ENCODE data around the gene MAPRE3. TPM values are rescaled to one million over a fixed set of nuclear protein-coding genes. Genes with fewer than 3 reads are reported as not detected.

MAPRE3 gene
- total RNA-seq, 2 experiments from 2014 or later = 3.4 to 4.5 TPM

DNA sequence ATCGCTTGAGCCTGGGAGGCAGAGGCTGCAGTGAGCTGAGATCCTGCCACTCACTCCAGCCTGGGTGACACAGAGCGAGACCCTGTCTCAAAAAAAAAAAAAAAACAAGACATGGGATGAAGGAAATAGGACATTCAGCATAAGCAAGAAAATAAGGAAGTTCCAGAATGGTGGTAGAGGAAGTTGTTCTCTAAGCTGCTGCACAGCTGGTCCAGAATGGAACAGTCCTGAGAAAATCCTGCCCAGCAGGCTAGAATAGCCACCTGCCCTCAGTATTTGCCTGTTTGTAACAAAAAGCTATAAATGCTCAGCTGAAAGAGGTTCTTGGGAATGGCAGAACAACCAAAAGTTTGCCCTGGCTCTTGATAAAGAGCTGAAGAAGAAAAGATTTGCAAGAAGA, 11.1 kb upstream of the MAPRE3 start:
- Mint-ChIP-seq H3K36me3 (ENCODE audit: low read depth) (no peaks in the 10 kb centered on the region), H3K27me3 (peaks cover 54% of the 10 kb centered on the region), H3K4me3 (no peak overlapping the region), H3K4me1 (ENCODE audit: low read depth) (no peaks in the 10 kb centered on the region), H3K27ac (no peak overlapping the region), H3K9me3 (no peaks in the 10 kb centered on the region)
- intact Hi-C loops (cut with DNase I, micrococcal nuclease) = no loop called here
- no peaks in the 10 kb centered on the region for H3K36me3 ChIP-seq (ENCODE audit: insufficient read depth, low read length)
- no peak for ATAC-seq (ENCODE audit: poor library complexity)
- peaks cover 7 to 10% of the 10 kb centered on the region in 2 experiments for H3K27me3 ChIP-seq (ENCODE audit: control insufficient read depth in 1 of 2, insufficient read depth in 2 of 2, low read length in 2 of 2)
- TF ChIP-seq, protein P1, sequence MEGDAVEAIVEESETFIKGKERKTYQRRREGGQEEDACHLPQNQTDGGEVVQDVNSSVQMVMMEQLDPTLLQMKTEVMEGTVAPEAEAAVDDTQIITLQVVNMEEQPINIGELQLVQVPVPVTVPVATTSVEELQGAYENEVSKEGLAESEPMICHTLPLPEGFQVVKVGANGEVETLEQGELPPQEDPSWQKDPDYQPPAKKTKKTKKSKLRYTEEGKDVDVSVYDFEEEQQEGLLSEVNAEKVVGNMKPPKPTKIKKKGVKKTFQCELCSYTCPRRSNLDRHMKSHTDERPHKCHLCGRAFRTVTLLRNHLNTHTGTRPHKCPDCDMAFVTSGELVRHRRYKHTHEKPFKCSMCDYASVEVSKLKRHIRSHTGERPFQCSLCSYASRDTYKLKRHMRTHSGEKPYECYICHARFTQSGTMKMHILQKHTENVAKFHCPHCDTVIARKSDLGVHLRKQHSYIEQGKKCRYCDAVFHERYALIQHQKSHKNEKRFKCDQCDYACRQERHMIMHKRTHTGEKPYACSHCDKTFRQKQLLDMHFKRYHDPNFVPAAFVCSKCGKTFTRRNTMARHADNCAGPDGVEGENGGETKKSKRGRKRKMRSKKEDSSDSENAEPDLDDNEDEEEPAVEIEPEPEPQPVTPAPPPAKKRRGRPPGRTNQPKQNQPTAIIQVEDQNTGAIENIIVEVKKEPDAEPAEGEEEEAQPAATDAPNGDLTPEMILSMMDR (IDR thresholded peaks at IDR 0.05) = no peak
- no peak overlapping the region for H3K4me3 ChIP-seq (ENCODE audit: low read length)
- no peak for DNase-seq
- no peak overlapping the region for H3K27ac ChIP-seq (ENCODE audit: low read depth in 1 of 2, low read length in 2 of 2)
- POLR2A ChIA-PET = no interaction called here
- CTCF ChIA-PET = interaction anchor here (0.7 to 6.7 kb wide), 5 partner anchors 26 to 724 kb away, joined by 3 to 56 read pairs (median 4); no protein-coding TSS in a partner anchor
- peaks cover 5% of the 10 kb centered on the region for H3K4me1 ChIP-seq (ENCODE audit: insufficient read depth, low read length)
- no peaks in the 10 kb centered on the region for H3K9me3 ChIP-seq (ENCODE audit: control insufficient read depth in 1 of 2, insufficient read depth in 1 of 2, low read length in 2 of 2)

DNA sequence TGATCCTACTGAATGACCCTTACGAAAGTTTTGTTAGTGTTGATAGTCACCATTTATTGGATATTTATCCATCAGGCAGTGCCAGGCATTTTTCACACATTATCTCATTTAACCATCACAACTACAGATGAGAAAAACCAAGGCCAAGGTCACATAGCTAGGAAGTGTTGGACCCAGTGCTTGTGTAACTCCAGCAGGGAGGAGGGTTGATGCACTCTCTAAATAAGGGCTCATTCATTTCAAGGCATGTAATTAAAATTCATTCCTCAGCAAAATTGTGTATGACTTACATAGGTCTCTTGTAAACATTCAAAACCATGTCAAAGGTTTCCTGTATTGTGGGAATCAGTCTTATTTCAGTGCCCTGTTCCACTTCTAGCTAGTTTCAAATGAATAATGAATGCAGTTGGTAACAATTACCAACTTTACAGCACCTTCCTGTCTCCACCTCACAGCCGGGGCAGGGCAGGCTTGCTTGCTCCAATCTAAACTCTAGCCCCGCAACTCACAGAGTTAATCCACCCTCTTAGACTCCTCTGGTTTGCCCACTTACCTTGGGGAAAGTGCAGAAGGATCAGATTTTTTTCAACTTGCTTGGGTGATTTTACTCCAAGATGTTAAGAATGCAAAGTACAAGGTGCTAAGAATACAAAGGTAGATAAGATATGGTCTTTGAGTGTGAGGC, 5.8 kb upstream of the MAPRE3 start:
- Mint-ChIP-seq H3K27ac (no peak overlapping the region), H3K9me3 (no peaks in the 10 kb centered on the region), H3K36me3 (ENCODE audit: low read depth) (no peaks in the 10 kb centered on the region), H3K4me3 (no peak overlapping the region), H3K4me1 (ENCODE audit: low read depth) (peaks cover 10% of the 10 kb centered on the region), H3K27me3 (peaks cover 50% of the 10 kb centered on the region)
- DNase-seq (no peak), ATAC-seq (ENCODE audit: poor library complexity) (no peak)
- Histone ChIP-seq H3K36me3 (ENCODE audit: insufficient read depth, low read length) (no peaks in the 10 kb centered on the region), H3K27me3 (ENCODE audit: control insufficient read depth in 1 of 2, insufficient read depth in 2 of 2, low read length in 2 of 2) (peaks cover 10 to 15% of the 10 kb centered on the region in 2 experiments), H3K4me3 (ENCODE audit: low read length) (no peak overlapping the region), H3K4me1 (ENCODE audit: insufficient read depth, low read length) (peaks cover 9% of the 10 kb centered on the region), H3K27ac (ENCODE audit: low read depth in 1 of 2, low read length in 2 of 2) (no peak overlapping the region), H3K9me3 (ENCODE audit: control insufficient read depth in 1 of 2, insufficient read depth in 1 of 2, low read length in 2 of 2) (no peaks in the 10 kb centered on the region)
- intact Hi-C loops (cut with DNase I, micrococcal nuclease) = loop anchor here (5.0 kb wide), 2 partner anchors 123 to 338 kb away; partner anchors contain the start of gene KHK (in 1 of the 2)
- TF ChIP-seq, protein P1 (IDR thresholded peaks at IDR 0.05) = no peak
- ChIA-PET CTCF (interaction anchor here (6.7 kb wide), 1 partner anchor 52 kb away, joined by 56 read pairs; no protein-coding TSS in a partner anchor), POLR2A (no interaction called here)

DNA sequence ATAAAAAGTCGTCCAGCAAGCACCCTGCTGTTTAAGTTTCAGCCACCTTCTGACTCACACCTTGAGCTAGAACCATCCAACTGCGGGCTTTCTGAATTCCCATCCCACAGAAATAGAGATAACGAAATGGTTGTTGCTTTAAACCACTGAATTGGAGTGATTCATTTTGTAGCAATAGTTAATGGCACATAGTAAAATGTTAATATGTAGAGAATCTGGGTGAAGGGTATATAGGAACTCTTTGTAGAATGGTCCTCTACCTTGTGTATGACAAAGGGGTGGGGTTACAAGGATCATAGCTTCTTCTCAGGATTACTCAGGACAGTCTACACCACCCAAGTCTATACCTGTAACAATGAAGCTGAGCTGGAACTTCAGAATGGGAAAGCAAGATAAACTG, 2.4 kb upstream of the MAPRE3 start:
- no peak for ATAC-seq (ENCODE audit: poor library complexity)
- POLR2A ChIA-PET = interaction anchor here (0.5 kb wide), 1 partner anchor 21 kb away, joined by 3 read pairs; no protein-coding TSS in a partner anchor

More for the DNA sequence above, 2.4 kb upstream of the MAPRE3 start:
- no peak overlapping the region for H3K27ac Mint-ChIP-seq
- intact Hi-C loops (cut with DNase I, micrococcal nuclease) = no loop called here
- no peak overlapping the region for H3K27ac ChIP-seq (ENCODE audit: low read depth in 1 of 2, low read length in 2 of 2)
- peaks cover 3 to 10% of the 10 kb centered on the region in 2 experiments for H3K27me3 ChIP-seq (ENCODE audit: control insufficient read depth in 1 of 2, insufficient read depth in 2 of 2, low read length in 2 of 2)
- H3K36me3 ChIP-seq (ENCODE audit: insufficient read depth, low read length) = no peaks in the 10 kb centered on the region
- TF ChIP-seq, protein P1 (IDR thresholded peaks at IDR 0.05) = no peak
- H3K4me1 ChIP-seq (ENCODE audit: insufficient read depth, low read length) = peaks cover 20% of the 10 kb centered on the region
- peaks cover 30% of the 10 kb centered on the region for H3K4me1 Mint-ChIP-seq (ENCODE audit: low read depth)
- H3K36me3 Mint-ChIP-seq (ENCODE audit: low read depth) = no peaks in the 10 kb centered on the region
- H3K27me3 Mint-ChIP-seq = peaks cover 40% of the 10 kb centered on the region
- no peaks in the 10 kb centered on the region for H3K9me3 ChIP-seq (ENCODE audit: control insufficient read depth in 1 of 2, insufficient read depth in 1 of 2, low read length in 2 of 2)
- CTCF ChIA-PET = interaction anchor here (1.1 to 2.3 kb wide), 3 partner anchors 49 to 335 kb away, joined by 3 to 7 read pairs (median 5); no protein-coding TSS in a partner anchor
- no peaks in the 10 kb centered on the region for H3K9me3 Mint-ChIP-seq
- peak overlapping the region; percentile 12 for H3K4me3 Mint-ChIP-seq
- H3K4me3 ChIP-seq (ENCODE audit: low read length) = no peak overlapping the region
- DNase-seq = no peak
